Endodermal cell (in vitro differentiated cells): ENCODE results near the gene PLEKHG3. TPM values are rescaled to one million over a fixed set of nuclear protein-coding genes. Genes with fewer than 3 reads are reported as not detected.

Source experiments
- DNase-seq: peaks from one replicate; pipeline ENCODE4 v3.0.0-alpha.2; 2017
- H3K27ac ChIP-seq: 2 replicates; pipeline ENCODE4 v1.5.1; 2013; ENCODE audit warnings: mild to moderate bottlenecking, low read depth, low read length, moderate library complexity
- H3K27me3 ChIP-seq: 2 replicates; pipeline ENCODE4 v1.6.1; 2013; ENCODE audit warnings: mild to moderate bottlenecking, low read length, moderate library complexity; ENCODE audit not compliant: insufficient read depth, control insufficient read depth, poor library complexity, severe bottlenecking
- H3K36me3 ChIP-seq: 2 replicates; pipeline ENCODE4 v1.7.0; 2013; ENCODE audit warnings: mild to moderate bottlenecking, low read length, moderate library complexity; ENCODE audit not compliant: control insufficient read depth, insufficient read depth
- H3K4me1 ChIP-seq: one replicate; pipeline ENCODE4 v1.7.0; 2013; ENCODE audit warnings: low read length; ENCODE audit not compliant: control insufficient read depth, insufficient read depth
- H3K4me3 ChIP-seq: 2 replicates; pipeline ENCODE4 v1.5.1; 2013; ENCODE audit warnings: mild to moderate bottlenecking, low read length, moderate library complexity
- H3K9ac ChIP-seq: 2 replicates; pipeline ENCODE4 v1.6.1; 2013; ENCODE audit warnings: mild to moderate bottlenecking, low read length, moderate library complexity; ENCODE audit not compliant: poor library complexity, severe bottlenecking; ENCODE audit errors: extremely low read depth
- H3K9me3 ChIP-seq: 2 replicates; pipeline ENCODE4 v1.6.1; 2013; ENCODE audit warnings: mild to moderate bottlenecking, low read length, moderate library complexity; ENCODE audit not compliant: control insufficient read depth
- H3K27ac Mint-ChIP-seq: 2 replicates; pipeline ENCODE4 v1.8.0; 2020; ENCODE audit warnings: mixed read lengths
- H3K27me3 Mint-ChIP-seq: 2 replicates; pipeline ENCODE4 v1.8.0; 2021; ENCODE audit warnings: mild to moderate bottlenecking, mixed read lengths; ENCODE audit not compliant: insufficient read depth
- H3K36me3 Mint-ChIP-seq: 2 replicates; pipeline ENCODE4 v1.8.0; 2020; ENCODE audit warnings: low read depth, mixed read lengths
- H3K4me1 Mint-ChIP-seq: 2 replicates; pipeline ENCODE4 v1.8.0; 2020; ENCODE audit warnings: mixed read lengths
- H3K4me3 Mint-ChIP-seq: 2 replicates; pipeline ENCODE4 v1.8.0; 2020; ENCODE audit warnings: mild to moderate bottlenecking, moderate library complexity, mixed read lengths
- H3K9me3 Mint-ChIP-seq: 2 replicates; pipeline ENCODE4 v1.8.0; 2020; ENCODE audit warnings: mild to moderate bottlenecking, mixed read lengths
- CTCF ChIP-seq: fragments of 200-600 bp; sonication (generic); conservative IDR thresholded peaks from 2 replicates; pipeline ENCODE4 v1.5.0; 2021; ENCODE audit warnings: antibody characterized with exemption, mild to moderate bottlenecking
- WGBS, 2 experiments: methylation state at CpG; one replicate each; pipeline versions ENCODE4 v1.1.5 to v1.1.7; 2013; ENCODE audit warnings: missing lambda C conversion rate in 2 of 2, mixed read lengths in 1 of 2; ENCODE audit not compliant: insufficient coverage in 1 of 2, insufficient read length in 1 of 2; 5-methylcytosine and 5-hydroxymethylcytosine counted together
- total RNA-seq, 2 donors: library from RNA; stranded (reverse); fragmentation: NEBNext Ultra II Directional in 1 of 2; extraction: Animal tissue kit (Norgen Biotek cat#: 25700) in 1 of 2; gene quantifications; 2 replicates in 1 of 2; 3 replicates in 1 of 2; pipeline ENCODE4 v1.2.1, GENCODE V29; 2021

The PLEKHG3 gene
- total RNA-seq, 2 donors from 2014 or later = 31.7 to 52.6 TPM

GRCh38 chr14:64680013-64680713 is 24.1 kb upstream of the PLEKHG3 start:
- Mint-ChIP-seq H3K4me3 (no peak overlapping the region), H3K27me3 (peaks cover 44% of the 10 kb centered on the region), H3K4me1 (peaks cover 5% of the 10 kb centered on the region), H3K36me3 (no peaks in the 10 kb centered on the region), H3K9me3 (no peaks in the 10 kb centered on the region), H3K27ac (no peak overlapping the region)
- WGBS, 2 experiments = 87 to 94% methylated on average over 7 to 10 of the region's 10 CpGs
- peak; percentile 32 for TF ChIP-seq CTCF
- H3K36me3 ChIP-seq = no peaks in the 10 kb centered on the region
- no peak for DNase-seq
- no peak overlapping the region for H3K27ac ChIP-seq
- H3K4me3 ChIP-seq = no peak overlapping the region
- no peak overlapping the region for H3K9ac ChIP-seq
- peaks cover 9% of the 10 kb centered on the region for H3K27me3 ChIP-seq
- no peaks in the 10 kb centered on the region for H3K9me3 ChIP-seq
- no peaks in the 10 kb centered on the region for H3K4me1 ChIP-seq

- no peak overlapping the region for H3K27ac Mint-ChIP-seq
- 85 to 100% methylated on average over 2 to 3 of the region's 3 CpGs for WGBS, 2 experiments
These were observed 23.5 kb upstream of the PLEKHG3 start for GRCh38 chr14:64680714-64681065.

GRCh38 chr14:64681796-64682710 is 22.2 kb upstream of the PLEKHG3 start:
- TF ChIP-seq CTCF = peak; percentile 56
- Histone ChIP-seq H3K4me1 (no peaks in the 10 kb centered on the region), H3K9ac (no peak overlapping the region), H3K36me3 (no peaks in the 10 kb centered on the region), H3K27ac (no peak overlapping the region), H3K4me3 (no peak overlapping the region), H3K9me3 (no peaks in the 10 kb centered on the region), H3K27me3 (peaks cover 20% of the 10 kb centered on the region)
- Mint-ChIP-seq H3K36me3 (no peaks in the 10 kb centered on the region), H3K4me3 (no peak overlapping the region), H3K9me3 (no peaks in the 10 kb centered on the region), H3K27ac (peak overlapping the region; percentile 37), H3K4me1 (peaks cover 10% of the 10 kb centered on the region), H3K27me3 (peaks cover 55% of the 10 kb centered on the region)
- DNase-seq = peak; percentile 83
- 87 to 90% methylated on average over 13 to 15 of the region's 15 CpGs for WGBS, 2 experiments

More at GRCh38 chr14:64680714-64681065, 23.5 kb upstream of the PLEKHG3 start:
- H3K4me1 ChIP-seq = no peaks in the 10 kb centered on the region
- H3K4me1 Mint-ChIP-seq = peaks cover 8% of the 10 kb centered on the region
- H3K4me3 ChIP-seq = no peak overlapping the region
- no peaks in the 10 kb centered on the region for H3K36me3 Mint-ChIP-seq
- no peak overlapping the region for H3K27ac ChIP-seq
- no peak overlapping the region for H3K4me3 Mint-ChIP-seq
- no peaks in the 10 kb centered on the region for H3K36me3 ChIP-seq
- H3K9me3 Mint-ChIP-seq = no peaks in the 10 kb centered on the region
- H3K27me3 ChIP-seq = peaks cover 14% of the 10 kb centered on the region
- TF ChIP-seq CTCF = no peak
- H3K9ac ChIP-seq = no peak overlapping the region
- no peaks in the 10 kb centered on the region for H3K9me3 ChIP-seq
- peaks cover 46% of the 10 kb centered on the region for H3K27me3 Mint-ChIP-seq
- no peak for DNase-seq
